Panc1 (cell line): ENCODE results near the gene PPIL6. TPM values are rescaled to one million over a fixed set of nuclear protein-coding genes. Genes with fewer than 3 reads are reported as not detected.

Experiments used
- ATAC-seq: fragments of 200-7000 bp; cut with Tn5 transposase; 2 replicates; pipeline ENCODE4 v1.9.1; 2020; ENCODE audit warnings: mild to moderate bottlenecking, moderate library complexity
- BruUV-seq: library from RNA; stranded (reverse); fragments of 400-500 nt; replicated peaks from 2 replicates; lab custom pipeline; 2021; lab: Mats Ljungman, UMichigan
- CTCF ChIA-PET: fragments of 300-600 bp; sonication (Branson Sonifier 250); formaldehyde crosslinking; loops from one replicate; lab custom pipeline; 2022; ENCODE audit warnings: antibody characterized with exemption; lab: Charles Lee
- POLR2A ChIA-PET: fragments of 300-600 bp; sonication (Branson Sonifier 250); formaldehyde crosslinking; loops from one replicate; lab custom pipeline; 2022; ENCODE audit warnings: antibody characterized with exemption; lab: Charles Lee
- DNase-seq: peaks from one replicate; pipeline ENCODE4 v3.0.0-alpha.2; 2010; ENCODE audit warnings: low read depth, low spot score
- H3K27ac ChIP-seq: 2 replicates; pipeline ENCODE4 v1.5.1; 2011; ENCODE audit warnings: mild to moderate bottlenecking, low read length, inconsistent platforms
- H3K27me3 ChIP-seq: fragments of 200-500 bp; sonication (Bioruptor generic); 2 replicates; pipeline ENCODE4 v1.6.0; 2014; ENCODE audit warnings: low read length, inconsistent platforms; ENCODE audit not compliant: control insufficient read depth, insufficient read depth
- H3K36me3 ChIP-seq: fragments of 200-500 bp; sonication (Bioruptor generic); 2 replicates; pipeline ENCODE4 v1.5.1; 2014; ENCODE audit warnings: inconsistent platforms, mild to moderate bottlenecking, low read length, moderate library complexity; ENCODE audit not compliant: control insufficient read depth, insufficient read depth
- H3K4me1 ChIP-seq: 2 replicates; pipeline ENCODE4 v1.5.1; 2011; ENCODE audit warnings: inconsistent platforms, mild to moderate bottlenecking, low read length, moderate library complexity; ENCODE audit not compliant: control insufficient read depth, insufficient read depth
- H3K4me3 ChIP-seq, 2 experiments: 2 replicates each; pipeline ENCODE4 v1.5.1; 2011 to 2012; ENCODE audit warnings: low read depth in 2 of 2, low read length in 2 of 2, mild to moderate bottlenecking in 2 of 2, inconsistent platforms in 1 of 2, moderate library complexity in 1 of 2
- H3K9me3 ChIP-seq: fragments of 200-500 bp; sonication (Bioruptor generic); 2 replicates; pipeline ENCODE4 v1.5.1; 2014; ENCODE audit warnings: low read depth, mild to moderate bottlenecking, inconsistent platforms, low read length, moderate library complexity; ENCODE audit not compliant: control insufficient read depth, insufficient read depth
- CTCF ChIP-seq: fragments of 450-650 bp; IDR thresholded peaks from 2 replicates; pipeline ENCODE4 v1.5.1; 2017; ENCODE audit warnings: mild to moderate bottlenecking
- POLR2AphosphoS5 ChIP-seq: IDR thresholded peaks from 2 replicates; pipeline ENCODE4 v1.6.1; 2012; ENCODE audit warnings: mild to moderate bottlenecking, low read depth, low read length, moderate library complexity
- REST ChIP-seq, 2 experiments: IDR thresholded peaks; 2 replicates each; pipeline ENCODE4 v1.6.1; 2011 to 2012; ENCODE audit warnings: low read depth in 2 of 2, control low read depth in 1 of 2, low read length in 1 of 2, mild to moderate bottlenecking in 1 of 2, moderate library complexity in 1 of 2; ENCODE audit not compliant: insufficient read depth in 1 of 2
- SIN3A ChIP-seq: IDR thresholded peaks from 2 replicates; pipeline ENCODE4 v1.6.1; 2012; ENCODE audit warnings: low read depth, mild to moderate bottlenecking, low read length, moderate library complexity, borderline replicate concordance; ENCODE audit not compliant: insufficient read depth
- TCF7L2 ChIP-seq: IDR thresholded peaks from 2 replicates; pipeline ENCODE4 v1.6.1; 2011; ENCODE audit warnings: mild to moderate bottlenecking, low read depth, low read length, inconsistent platforms
- in situ Hi-C: cut with HindIII; loops from 2 replicates; pipeline ENCODE4 v1.10.0; 2016; ENCODE audit warnings: low sequenced_read_pairs, low pct_unique_long_range_greater_than_20kb
- intact Hi-C: fragments of 100-400 bp; cut with micrococcal nuclease; formaldehyde crosslinking; loops from one replicate; pipeline ENCODE4 v1.10.0; 2022; ENCODE audit not compliant: unreplicated experiment
- total RNA-seq: library from RNA; stranded (reverse); gene quantifications from one replicate; pipeline ENCODE4 v1.2.1, GENCODE V29; 2021; ENCODE audit not compliant: unreplicated experiment

Gene PPIL6
- total RNA-seq, 1 experiment from 2014 or later: 2.2 TPM

- BruUV-seq: no TSS peak
- TF ChIP-seq TCF7L2 (no peak), SIN3A (no peak), REST (IDR thresholded peaks at IDR 0.05; ENCODE audit: insufficient read depth in 1 of 2, low read depth in 2 of 2, low read length in 1 of 2) (no peak), POLR2AphosphoS5 (no peak), CTCF (no peak)
- Histone ChIP-seq H3K9me3 (no peaks in the 10 kb centered on the region), H3K4me3 (no peak overlapping the region), H3K27ac (no peak overlapping the region), H3K36me3 (no peaks in the 10 kb centered on the region; the same call in none of the 2 replicates), H3K27me3 (no peaks in the 10 kb centered on the region; the same call in 1 of the 2 replicates), H3K4me1 (peaks cover 13% of the 10 kb centered on the region)
- ChIA-PET POLR2A (no interaction called here), CTCF (no interaction called here)
- intact Hi-C loops (no loop called here), in situ Hi-C loops (no loop called here)
- peak; percentile 81 for DNase-seq
- ATAC-seq: 0 out of 2 replicates have a peak, but pooled peaks have one; percentile 7
Measured at GRCh38 chr6:109486068-109486467, 45.6 kb upstream of the PPIL6 start.

GRCh38 chr6:109485266-109485935 lies 45.0 kb upstream of the PPIL6 start:
- no TSS peak for BruUV-seq
- H3K27ac ChIP-seq: no peak overlapping the region
- H3K4me3 ChIP-seq: no peak overlapping the region
- CTCF ChIA-PET: no interaction called here
- POLR2A ChIA-PET: no interaction called here
- TF ChIP-seq POLR2AphosphoS5 (no peak), REST (IDR thresholded peaks at IDR 0.05; ENCODE audit: insufficient read depth in 1 of 2, low read depth in 2 of 2, low read length in 1 of 2) (no peak), SIN3A (no peak), CTCF (no peak), TCF7L2 (no peak)
- peaks cover 20% of the 10 kb centered on the region for H3K4me1 ChIP-seq
- no peak for DNase-seq
- no peaks in the 10 kb centered on the region; the same call in 1 of the 2 replicates for H3K27me3 ChIP-seq
- intact Hi-C loops (no loop called here), in situ Hi-C loops (no loop called here)
- no peak for ATAC-seq
- H3K9me3 ChIP-seq: no peaks in the 10 kb centered on the region
- H3K36me3 ChIP-seq: peaks cover 5% of the 10 kb centered on the region
